GM19468 (cell line): ENCODE data around the gene MCTP1.

Experiments used
- ATAC-seq: cut with Tn5 transposase; IDR thresholded peaks from one replicate; pipeline ENCODE4 v1.9.1; 2021; ENCODE audit warnings: mild to moderate bottlenecking, moderate library complexity, moderate number of reproducible peaks; ENCODE audit not compliant: unreplicated experiment; ENCODE audit errors: extremely low read depth

The MCTP1 gene

DNA sequence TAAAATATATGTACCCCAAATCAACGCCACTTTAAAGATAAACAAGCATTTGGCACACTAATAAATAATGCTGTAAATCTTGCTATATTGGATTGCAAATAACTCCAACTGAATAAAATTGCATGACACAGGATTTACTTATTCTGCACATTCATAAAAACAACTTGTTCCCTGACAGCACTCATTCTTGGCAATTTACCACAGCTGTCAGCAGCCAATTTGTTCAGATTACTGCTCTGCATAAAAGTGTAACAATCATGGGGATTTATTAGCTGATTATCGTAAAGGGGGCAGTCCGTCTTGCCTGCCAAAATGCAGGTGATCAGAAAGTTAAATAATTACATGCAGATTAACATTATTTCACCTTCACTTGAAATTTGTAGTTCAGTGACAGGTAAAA lies 381.2 kb downstream of the MCTP1 start:
- ATAC-seq = no peak

DNA sequence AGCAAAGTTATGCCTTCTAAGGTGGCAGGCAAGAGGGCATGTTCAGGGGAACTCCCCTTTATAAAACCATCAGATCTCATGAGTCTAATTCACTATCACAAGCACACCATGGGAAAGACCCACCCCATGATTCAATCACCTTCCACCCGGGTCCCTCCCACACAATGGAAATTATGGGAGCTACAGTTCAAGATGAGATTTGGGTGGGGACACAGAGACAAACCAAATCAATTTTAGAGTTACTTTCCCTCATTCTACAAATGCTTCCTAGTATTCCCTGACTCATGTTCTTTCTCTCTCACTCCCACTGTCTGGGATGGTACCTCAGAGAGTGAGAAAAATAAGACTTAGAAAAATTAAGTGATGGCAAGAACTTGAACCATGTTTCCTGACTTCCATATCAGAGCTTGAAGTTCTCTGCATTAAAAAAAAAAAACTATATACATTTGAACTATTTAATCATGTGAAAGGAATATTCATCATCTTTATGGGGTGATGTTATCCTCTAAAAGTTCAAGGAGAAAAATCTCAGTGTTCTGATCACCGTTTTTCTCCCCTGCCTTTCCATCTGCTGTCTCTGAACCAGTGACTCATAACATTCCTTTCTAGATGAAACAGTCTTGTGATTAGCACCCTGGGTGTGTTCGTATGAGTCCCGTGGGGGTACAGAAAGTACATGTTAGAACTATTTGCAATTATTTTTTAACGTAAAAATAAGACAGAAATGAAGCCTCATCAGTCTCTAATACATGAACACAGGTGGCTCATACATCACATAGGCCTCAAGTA lies 383.5 kb downstream of the MCTP1 start:
- ATAC-seq = peak; percentile 64

- no peak for ATAC-seq
These were observed 384.8 kb downstream of the MCTP1 start for GRCh38 chr5:94900006-94900505.

DNA sequence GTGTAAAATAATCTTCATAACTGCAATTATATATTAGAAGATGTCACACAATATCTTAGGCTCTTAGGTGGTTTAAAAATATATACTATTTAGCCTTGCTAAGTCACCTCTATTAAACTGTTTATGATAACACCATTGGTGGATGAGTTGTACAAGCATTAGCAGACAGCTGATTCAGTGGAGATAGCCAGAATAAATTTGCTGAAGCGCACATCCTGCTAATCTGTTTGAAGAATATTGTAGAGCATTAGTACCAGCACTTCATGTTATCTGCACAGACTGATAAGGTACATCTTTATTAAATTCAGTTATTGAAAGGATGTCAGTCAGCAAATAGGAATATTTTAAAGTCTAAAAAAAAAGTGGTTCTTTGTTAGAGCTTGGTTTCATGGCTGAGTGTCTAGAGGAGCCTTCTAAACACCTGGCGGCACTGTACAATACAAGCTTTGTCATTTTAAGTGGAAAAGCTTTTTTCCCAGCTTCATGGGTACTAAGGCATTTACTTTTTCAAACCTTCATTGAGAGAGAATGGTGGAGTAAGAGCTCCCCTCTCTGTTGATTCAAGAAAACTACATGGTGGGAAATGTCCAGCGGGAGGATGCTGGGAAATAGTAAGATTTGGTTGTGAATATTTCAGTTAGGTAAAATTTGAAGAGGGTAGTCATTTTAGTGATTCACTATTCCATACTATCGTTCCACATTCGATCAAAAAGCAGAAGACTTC lies 391.3 kb downstream of the MCTP1 start:
- ATAC-seq = no peak

- ATAC-seq = no peak
These were observed 392.9 kb downstream of the MCTP1 start for GRCh38 chr5:94891972-94892371.

DNA sequence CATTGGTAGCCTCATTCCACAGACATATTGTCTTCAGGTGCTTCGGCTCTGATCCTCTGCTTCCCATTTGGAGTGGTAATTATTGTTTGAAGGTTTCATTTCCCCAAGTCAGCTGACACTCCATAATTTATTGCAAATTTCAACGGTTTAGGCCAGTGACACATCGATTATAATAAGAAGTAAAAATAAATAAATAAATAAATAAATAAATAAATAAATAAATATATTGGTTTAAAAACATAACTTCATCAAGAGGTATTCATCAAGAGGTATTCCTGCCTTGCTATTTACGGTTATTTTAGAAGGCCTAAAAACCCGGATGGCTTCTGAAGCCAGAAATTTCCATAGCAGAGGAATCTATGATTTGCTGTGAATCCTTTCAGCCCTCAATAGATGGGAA lies 393.3 kb downstream of the MCTP1 start:
- ATAC-seq = no peak

- no peak for ATAC-seq
These were observed 394.0 kb downstream of the MCTP1 start for GRCh38 chr5:94890907-94891306.

DNA sequence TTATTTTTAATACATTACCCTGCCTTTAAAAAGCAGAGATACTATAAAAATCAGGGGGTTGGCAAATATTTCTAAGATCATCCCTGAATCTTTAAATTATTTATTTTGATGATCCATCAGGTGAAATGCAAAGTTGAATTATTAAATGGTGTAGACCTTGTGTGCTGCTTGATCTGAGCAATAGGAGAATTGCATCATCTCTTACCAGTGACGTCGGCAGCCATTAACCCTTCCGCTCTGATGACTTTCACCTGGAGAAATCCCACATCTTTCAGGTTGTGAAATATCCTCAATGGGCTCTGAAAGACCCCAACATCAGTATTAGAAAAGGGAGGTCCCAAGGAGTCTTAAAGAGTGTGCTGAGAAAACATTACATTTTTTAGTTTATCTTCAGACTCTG lies 396.2 kb downstream of the MCTP1 start:
- no peak for ATAC-seq

DNA sequence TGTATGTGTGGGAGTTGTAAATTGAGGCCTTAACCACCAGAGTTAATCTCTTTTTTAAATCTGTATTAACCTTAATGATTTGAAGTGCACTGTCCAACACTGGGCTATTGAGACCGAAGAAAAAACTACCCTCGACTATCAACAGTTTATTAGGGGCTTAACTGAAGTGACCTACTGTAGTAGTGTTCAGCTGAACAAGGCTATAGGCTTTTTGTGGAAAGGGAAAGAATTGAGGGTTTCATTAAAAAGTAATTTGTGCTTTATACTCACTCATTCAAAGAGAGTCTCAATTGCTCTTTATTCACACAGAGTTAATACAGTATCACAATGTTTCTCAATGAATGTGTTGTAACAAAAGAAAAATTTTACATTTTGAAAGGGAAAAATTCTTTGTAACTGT lies 399.0 kb downstream of the MCTP1 start:
- ATAC-seq = no peak

- ATAC-seq = no peak
These were observed 400.6 kb downstream of the MCTP1 start for GRCh38 chr5:94884311-94884710.

- ATAC-seq = no peak
These were observed 412.4 kb downstream of the MCTP1 start for GRCh38 chr5:94872526-94872925.

DNA sequence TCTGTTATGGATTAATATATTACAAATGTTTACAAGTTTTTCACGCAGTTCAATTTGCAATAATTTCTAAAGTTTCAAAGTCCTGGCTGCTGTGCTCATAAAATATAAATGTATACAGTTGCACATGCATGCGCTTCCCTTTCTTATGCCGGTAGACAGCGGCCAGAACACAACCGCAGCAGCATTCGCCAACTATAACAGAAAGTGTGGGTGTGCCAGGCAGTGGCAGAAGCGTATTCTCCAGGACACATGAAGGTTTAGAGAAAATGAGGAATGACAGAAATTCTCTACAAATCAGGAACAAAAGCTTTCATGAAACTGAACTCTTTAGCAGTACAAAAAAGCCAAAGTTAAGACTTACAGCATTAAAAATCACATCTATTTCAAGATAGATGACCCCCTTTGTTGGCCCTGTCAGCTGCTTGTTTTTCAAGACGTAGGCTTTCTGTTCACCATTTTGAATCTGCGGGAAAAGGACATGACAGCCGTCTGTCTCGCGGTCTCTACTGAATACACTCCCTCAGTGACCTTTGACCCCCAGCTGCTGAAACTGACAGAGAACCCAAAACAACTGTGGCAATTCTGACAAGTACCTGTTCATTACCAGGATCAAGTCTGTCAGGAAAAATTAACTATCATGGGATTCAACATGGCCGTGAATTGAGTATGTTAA lies 414.2 kb downstream of the MCTP1 start:
- no peak for ATAC-seq

DNA sequence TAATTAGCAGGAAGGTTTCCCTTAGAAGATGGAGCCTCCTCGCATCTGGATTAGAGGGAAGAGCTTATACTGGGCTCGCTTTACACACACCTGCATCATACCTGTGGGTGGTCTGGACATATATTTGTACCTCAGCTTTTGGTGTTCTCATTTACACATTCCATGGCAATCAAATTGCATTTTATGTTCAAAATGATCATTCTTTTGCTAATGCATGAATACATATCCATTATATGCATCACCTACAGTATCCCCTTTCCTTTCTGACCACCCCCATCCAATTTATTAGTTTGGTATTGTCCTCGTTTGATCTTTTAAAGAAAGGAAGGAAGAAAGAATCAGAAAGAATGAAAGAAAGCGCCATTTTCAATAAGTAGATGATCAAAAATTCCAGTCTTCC lies 415.0 kb downstream of the MCTP1 start:
- no peak for ATAC-seq

- ATAC-seq = no peak
These were observed 420.9 kb downstream of the MCTP1 start for GRCh38 chr5:94863951-94864350.

- ATAC-seq = no peak
These were observed 427.8 kb downstream of the MCTP1 start for GRCh38 chr5:94857111-94857510.

DNA sequence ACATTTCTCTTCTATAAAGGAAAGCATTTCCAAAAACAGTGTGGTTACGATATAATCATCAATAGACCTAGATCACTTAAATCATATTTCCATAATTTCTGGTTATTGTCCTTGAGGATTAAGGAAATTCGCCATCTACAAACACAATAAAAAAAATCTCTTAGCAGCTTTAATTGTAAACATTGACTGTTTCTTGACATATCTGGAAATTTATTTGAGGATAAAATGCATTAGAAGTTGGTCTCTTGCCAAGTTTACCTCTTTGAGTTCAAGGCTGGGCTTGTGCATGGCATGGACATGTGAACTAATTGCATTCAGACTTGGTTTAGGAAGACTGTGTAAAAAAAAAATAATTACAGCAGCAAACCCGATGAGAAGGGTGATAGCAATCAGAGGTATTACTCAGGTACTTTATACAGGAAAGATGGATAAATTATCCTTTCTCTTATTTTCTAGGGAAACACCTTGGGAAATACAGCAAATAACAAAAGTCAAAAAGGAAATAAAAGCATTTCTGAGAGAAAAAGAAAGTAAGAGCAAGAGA lies 428.6 kb downstream of the MCTP1 start:
- ATAC-seq = no peak

- no peak for ATAC-seq
These were observed 429.4 kb downstream of the MCTP1 start for GRCh38 chr5:94855543-94855942.

- ATAC-seq = no peak
These were observed 431.8 kb downstream of the MCTP1 start for GRCh38 chr5:94853120-94853519.

GRCh38 chr5:94850960-94851359 lies 433.9 kb downstream of the MCTP1 start:
- no peak for ATAC-seq

GRCh38 chr5:94849821-94850736 lies 434.8 kb downstream of the MCTP1 start:
- peak; percentile 66 for ATAC-seq
